Measurements from ENCODE around the gene WDR20.
"Not testable (repeated sequence)": the region's sequence is repeated elsewhere in the genome, so short reads cannot be mapped to it uniquely, and the experiment has no call there.

Gene WDR20, protein sequence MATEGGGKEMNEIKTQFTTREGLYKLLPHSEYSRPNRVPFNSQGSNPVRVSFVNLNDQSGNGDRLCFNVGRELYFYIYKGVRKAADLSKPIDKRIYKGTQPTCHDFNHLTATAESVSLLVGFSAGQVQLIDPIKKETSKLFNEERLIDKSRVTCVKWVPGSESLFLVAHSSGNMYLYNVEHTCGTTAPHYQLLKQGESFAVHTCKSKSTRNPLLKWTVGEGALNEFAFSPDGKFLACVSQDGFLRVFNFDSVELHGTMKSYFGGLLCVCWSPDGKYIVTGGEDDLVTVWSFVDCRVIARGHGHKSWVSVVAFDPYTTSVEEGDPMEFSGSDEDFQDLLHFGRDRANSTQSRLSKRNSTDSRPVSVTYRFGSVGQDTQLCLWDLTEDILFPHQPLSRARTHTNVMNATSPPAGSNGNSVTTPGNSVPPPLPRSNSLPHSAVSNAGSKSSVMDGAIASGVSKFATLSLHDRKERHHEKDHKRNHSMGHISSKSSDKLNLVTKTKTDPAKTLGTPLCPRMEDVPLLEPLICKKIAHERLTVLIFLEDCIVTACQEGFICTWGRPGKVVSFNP

DNA sequence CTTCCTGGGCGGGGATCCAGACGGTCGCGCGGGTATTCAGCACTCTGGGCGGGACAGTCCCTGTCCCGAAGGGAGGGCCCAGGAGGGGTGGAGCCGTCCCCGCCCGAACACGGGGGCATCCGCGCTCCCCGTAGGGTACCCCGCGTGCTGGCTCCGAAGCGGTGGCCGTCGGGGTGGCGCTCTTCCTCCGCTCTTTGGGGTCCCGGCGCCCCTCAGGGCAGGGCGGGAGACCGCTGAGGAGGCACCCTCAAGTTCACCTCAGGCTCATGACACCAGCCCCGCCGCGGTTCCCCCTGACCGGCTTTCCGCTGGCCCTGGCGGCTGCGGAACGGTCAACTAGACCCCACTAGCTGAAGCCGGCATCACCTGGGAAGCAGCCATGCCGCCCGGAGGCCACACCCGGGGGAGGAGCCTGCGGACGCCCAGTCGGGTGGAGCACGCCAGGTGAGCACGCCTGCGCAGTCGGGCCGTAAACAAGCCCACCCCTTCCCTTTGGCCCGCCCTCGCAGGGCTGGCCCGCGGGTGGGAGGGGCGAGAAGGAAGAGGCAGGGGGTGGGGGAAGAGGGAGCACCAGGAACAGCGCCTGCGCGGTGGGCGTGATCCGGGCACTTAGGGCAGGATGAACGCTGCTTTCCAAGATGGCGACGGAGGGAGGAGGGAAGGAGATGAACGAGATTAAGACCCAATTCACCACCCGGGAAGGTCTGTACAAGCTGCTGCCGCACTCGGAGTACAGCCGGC lies at the start of gene WDR20:
TSS of gene WDR20 (plus strand) at position 612 of the 741 bp plus-strand sequence. CDS start at position 639, 27 bp downstream.
- in situ Hi-C loops (cut with MboI; ENCODE audit: low sequenced_read_pairs), result no loop called here

DNA sequence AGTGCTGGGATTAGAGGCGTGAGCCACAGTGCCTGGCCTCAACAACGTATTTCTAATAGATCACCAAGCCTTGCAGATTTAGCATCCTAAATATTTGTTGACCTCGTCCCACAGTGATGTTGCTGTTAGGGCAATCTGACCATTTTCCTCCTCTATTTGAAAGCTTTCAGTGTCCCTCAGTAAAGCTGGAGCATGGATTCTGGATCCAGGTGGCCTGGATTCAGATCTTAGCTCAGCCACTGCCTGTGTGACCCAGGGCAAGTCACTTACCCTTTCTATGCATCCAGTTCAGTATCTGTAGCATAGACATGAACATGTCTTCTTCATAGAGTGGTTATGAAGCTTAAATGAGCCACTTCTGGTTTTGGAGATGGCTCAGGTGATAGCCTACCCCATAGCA lies 49.0 kb upstream of the WDR20 start:
- in situ Hi-C loops (cut with MboI; ENCODE audit: low sequenced_read_pairs), result no loop called here

DNA sequence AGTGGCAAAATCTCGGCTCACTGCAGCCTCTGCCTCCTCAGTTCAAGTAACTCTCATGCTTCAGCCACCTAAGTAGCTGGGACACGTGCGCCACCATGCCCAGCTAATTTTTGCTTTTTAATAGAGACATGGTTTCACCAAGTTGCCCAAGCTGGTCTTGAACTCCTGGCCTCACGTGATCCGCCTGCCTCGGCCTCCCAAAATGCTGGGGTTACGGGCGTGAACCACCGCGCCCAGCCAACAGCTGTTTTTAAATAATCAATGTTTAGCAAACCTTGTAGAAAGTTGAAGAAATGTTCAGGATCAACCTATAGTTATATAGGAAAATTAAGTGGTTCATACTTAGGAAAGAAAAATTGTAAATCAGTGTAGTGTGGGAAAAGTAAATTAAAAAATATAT lies 46.9 kb upstream of the WDR20 start:
- in situ Hi-C loops (cut with MboI; ENCODE audit: low sequenced_read_pairs), result no loop called here

DNA sequence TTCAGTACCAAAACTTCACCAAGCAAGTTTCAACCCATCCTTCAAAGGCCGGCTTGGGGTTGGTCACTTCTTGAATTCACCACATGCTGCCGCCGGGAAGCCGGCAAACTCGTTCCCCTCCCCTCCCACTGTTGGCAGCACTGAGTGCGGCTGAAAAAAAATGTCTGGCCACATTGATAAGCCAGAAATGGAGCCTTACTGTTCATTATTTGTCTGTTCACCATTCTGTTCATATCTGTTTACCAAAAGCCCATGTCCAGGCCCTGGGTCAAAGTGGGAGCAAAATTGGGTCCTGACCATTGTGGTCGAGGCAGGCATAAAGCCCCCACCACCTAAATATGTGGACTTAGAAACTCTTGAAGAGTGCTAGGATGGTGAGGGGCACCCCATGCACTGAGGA lies 45.6 kb upstream of the WDR20 start:
- in situ Hi-C loops (cut with MboI; ENCODE audit: low sequenced_read_pairs), result no loop called here

DNA sequence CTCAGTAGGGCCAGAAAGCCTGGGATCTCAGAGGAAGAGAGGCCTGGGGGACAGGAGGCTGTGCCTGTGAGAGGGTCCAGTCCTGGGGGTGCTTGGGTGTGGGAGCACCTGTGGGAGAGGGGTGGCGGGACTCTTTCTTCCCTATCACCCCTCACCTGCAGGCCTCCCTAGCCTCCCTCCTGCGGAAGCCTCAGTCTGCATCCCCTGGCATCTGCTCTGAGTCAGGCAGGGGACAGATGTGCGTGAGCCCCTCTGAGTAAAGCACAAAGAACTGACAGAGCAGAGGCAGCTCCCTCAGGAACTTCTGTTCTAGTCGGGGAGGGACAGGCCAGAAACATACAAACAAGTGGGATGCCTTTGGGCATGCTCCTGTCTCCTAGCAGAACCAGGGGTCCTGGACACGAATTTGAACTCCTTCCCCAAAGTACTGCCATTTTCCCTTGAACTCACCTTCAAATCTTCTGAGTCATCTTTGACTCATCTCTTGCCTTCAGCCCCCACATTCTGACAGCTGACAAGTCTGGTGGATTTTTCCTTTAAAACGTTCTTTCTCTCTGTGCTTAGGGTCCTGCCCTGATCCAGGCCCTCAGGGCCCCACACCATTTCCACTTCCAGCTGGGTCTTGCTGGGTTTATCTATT lies 44.3 kb upstream of the WDR20 start:
- in situ Hi-C loops (cut with MboI; ENCODE audit: low sequenced_read_pairs), result no loop called here

DNA sequence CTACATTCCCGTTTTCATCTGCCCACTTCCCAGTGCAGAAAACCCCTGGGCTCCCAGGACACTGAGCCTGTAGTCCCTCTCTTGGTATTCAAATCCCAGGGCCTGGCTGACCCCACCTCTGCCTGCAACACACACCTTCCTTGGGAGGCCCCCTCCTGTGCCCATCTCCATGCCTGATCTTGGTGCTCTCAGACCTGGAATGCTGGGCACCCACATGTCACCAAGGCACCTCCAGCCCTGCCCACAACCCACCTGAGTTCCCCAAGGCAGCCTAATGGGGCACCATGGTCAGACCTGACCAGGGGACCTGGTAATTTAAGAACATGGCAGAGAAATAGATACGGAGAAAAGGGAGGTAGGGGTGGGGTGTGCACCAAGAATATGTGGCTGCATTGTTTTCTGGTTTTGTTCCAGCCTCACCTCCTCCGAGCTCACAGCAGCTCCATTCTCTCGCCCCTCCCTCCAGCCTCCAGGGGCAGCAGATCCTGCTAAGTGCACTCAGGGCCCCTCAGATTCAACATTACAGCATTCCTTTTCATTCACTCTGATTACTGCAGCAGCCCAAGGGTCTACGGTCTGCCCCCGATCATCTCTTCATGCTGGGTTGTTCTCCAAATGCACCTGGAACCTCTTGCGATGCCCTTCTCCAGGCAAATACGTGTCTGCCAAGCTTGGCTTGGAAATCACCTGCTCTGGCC lies 43.7 kb upstream of the WDR20 start:
- in situ Hi-C loops (cut with MboI; ENCODE audit: low sequenced_read_pairs), result no loop called here

DNA sequence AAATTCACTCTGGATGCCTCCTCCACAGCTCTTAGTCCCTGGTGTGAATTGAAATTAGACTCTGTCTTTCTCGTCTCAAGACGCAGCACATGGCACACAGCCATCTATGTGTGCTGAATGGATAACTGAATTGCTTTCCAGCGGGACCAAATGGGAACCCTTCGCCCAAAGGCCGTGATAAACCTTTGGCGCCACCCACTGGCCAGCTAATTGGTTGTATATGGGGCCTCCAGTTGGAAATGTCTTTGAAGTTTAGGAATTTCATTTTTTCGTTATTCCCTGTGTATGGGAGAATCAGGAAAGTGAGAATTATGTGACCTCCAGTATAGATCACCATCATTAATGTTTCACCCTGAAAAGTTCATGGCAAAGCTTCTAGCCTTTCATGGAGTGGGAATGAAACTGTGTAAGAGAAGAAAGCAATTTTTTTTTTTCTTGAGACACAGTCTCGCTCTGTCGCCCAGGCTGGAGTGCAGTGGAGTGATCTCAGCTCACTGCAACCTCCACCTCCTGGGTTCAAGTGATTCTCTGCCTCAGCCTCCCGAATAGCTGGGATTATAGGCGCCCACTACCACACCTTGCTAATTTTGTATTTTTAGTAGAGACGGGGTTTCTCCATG lies 43.0 kb upstream of the WDR20 start:
- in situ Hi-C loops (cut with MboI; ENCODE audit: low sequenced_read_pairs), result no loop called here

DNA sequence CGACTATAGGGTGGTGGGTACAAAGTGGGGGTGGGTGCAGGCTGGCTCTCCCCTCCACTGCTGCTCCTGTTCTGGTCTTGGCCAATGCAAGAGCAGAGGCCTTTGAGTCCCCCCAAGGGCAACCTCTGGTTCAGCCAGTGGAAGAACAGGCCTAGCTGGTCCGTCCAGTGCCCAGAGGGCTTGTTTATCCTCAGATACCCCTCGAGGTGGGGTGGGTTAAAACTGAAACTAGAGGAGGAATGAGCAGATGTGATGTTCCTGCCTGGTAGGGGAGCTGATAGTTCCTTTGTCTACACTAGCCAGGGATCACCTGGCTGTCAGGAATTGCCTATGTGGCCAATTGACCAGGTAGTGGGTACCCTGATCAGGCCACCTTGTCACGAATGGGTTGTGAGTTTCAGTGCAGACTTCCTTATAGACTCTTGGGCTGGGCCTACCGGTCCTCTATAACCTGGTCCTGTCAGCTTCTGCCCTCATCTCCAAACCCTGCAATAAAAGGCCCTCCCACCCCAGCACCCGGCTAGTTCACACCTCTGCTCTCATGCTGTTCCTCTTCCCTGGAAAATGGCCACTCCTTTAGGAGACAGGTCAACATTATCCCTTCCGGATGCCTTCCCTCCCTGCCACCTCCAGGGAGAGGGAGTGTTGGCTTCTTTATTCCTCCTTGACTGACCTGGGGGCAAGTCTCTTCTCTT lies 42.1 kb upstream of the WDR20 start:
- in situ Hi-C loops (cut with MboI; ENCODE audit: low sequenced_read_pairs), result no loop called here

DNA sequence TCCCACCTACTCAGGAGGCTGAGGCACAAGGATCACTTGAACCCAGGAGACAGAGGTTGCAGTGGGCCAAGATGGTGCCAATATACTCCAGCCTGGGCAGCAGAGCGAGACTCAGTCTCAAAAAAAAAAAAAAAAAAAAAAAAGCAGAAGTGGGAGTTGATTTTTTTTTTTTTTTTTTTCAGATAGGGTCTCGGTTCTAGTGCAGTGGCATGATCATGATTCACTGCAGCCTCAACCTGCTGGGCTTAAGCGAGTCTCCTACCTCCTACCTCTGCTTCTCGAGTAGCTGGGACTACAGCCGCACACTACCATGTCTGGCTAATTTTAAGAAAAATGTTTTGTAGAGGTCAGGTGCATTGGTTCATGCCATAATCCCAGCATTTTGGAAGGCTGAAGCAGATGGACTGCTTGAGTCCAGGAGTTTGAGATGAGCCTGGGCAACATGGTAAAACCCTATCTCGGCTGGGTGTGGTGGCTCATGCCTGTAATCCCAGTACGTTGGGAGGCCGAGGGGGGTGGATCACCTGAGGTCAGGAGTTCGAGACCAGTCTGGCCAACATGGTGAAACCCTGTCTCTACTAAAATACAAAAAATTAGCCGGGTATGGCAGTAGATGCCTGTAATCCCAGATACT lies 36.5 kb upstream of the WDR20 start:
- in situ Hi-C loops (cut with MboI; ENCODE audit: low sequenced_read_pairs), result no loop called here

DNA sequence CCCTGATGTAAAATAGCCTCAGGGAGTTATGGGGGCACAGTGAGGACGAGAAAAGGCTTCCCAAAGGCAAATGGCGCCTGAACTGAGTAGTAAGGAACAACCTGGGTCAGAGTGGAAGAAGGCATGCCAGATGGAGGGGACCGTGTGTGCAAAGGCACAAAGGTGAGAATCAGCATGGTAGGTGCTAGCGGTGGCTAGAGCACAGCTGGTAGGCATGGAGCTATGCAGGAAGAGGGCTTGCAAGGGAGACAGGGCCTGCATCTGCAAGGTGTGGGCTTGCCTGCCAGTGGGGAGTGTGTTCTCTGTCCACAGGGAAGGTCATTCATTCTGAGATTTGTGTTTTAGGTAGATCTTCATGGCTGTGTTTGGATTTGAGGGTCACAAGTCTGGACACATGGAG lies 34.3 kb upstream of the WDR20 start:
- in situ Hi-C loops (cut with MboI; ENCODE audit: low sequenced_read_pairs), result no loop called here

DNA sequence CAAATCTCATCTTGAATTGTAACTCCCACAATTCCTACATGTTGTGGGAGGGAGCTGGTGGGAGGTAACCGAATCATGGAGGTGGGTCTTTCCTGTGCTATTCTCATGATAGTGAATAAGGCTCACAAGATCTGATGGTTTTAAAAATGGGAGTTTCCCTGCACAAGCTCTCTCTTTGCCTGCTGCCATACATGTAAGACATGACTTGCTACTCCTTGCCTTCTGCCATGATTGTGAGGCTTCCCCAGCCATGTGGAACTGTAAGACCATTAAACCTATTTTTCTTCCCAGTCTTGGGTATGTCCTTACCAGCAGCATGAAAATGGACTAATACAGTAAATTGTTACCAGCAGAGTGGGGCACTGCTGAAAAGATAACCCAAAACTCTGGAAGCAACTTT lies 30.4 kb upstream of the WDR20 start:
- in situ Hi-C loops (cut with MboI; ENCODE audit: low sequenced_read_pairs), result not testable (repeated sequence)

DNA sequence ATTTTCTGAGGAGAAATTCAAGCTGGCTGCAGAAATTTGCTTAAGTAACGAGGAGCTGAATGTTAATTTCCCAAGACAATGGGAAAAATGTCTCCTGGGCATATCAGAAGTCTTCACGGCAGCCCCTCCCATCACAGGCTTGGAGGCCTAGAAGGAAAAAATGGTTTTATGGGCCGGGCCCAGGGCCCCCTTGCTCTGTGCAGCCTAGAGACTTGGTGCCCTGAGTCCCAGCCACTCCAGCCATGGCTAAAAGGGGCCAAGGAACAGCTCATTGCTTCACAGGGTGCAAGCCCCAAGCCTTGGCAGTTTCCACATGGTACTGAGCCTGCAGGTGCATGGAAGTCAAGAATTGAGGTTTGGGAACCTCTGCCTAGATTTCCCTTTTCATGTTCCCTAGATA lies 28.6 kb upstream of the WDR20 start:
- in situ Hi-C loops (cut with MboI; ENCODE audit: low sequenced_read_pairs), result no loop called here

DNA sequence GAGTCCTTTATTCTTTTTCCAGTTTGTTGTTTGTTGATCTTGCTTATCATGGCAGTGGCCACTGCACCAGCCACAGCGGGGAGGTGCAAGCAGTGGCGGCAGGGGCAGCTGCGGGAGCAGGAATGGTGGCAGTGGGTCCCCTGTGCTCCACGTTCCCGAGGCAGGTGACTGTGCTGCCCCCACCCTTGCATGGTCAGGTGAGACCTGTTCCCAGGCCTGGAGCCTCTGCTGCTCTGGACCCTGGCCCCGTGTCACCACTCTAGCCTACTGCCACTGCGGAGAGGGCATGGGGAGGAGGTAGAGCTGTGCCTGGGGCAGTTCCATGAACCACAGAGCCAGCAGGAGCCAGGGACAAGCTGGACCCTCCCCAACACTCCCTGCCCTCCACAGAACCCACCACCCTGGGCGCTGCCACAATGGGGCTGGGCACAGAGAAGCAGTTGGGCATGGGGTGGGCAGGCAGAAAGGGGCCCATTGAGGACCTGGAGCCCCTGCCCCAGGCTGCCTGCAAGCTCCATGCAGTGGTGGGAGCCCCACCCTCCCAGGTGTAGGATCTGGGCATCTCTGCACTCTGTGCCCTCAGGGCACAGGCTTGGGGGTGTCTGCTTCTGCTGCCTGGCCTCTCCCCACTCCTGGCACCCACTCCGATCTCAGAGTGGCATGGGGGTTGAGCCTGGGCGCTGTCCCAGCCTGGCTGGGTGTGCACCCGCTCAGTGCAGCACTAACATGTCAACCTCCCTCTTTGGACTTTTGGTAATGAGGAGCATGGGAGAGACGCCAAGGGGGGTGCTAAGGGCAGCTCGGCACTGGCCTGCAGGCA lies 23.1 kb upstream of the WDR20 start:
- in situ Hi-C loops (cut with MboI; ENCODE audit: low sequenced_read_pairs), result no loop called here

DNA sequence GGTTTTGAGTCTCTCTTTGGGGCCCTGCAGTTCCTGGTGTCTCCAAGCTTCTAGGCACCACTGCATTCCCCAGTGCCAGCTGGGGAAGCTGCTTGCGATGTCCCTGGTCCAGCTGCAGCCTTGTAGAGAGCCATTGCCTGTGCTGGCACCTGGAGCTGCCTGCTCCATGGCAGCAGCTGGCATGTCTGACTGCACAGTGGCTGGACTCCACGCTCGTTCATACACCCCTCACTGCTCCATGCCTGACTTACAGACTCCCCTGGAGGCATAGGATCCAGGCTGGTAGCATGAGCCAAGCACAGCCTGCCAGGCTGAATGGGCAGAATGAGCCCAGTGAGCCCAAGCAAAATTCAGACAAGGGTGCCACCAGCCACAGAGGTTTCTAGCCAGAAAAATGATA lies 21.8 kb upstream of the WDR20 start:
- in situ Hi-C loops (cut with MboI; ENCODE audit: low sequenced_read_pairs), result no loop called here

DNA sequence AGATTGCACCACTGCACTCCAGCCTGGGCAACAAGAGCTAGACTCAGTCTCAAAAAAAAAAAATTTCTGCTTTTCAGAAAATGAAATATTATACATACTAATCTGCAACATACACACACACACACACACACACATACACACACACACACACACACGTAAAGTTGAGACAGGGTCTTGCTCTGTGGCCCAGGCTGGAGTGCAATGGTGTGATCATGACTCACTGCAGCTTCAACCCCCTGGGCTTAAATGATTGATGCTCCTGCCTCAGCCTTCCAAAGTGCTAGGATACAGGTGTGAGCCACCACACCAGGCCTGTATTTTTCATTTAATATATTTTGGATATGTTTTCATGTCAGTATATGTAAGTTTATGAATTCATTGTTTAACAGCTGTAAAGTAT lies 18.8 kb upstream of the WDR20 start:
- in situ Hi-C loops (cut with MboI; ENCODE audit: low sequenced_read_pairs), result no loop called here

DNA sequence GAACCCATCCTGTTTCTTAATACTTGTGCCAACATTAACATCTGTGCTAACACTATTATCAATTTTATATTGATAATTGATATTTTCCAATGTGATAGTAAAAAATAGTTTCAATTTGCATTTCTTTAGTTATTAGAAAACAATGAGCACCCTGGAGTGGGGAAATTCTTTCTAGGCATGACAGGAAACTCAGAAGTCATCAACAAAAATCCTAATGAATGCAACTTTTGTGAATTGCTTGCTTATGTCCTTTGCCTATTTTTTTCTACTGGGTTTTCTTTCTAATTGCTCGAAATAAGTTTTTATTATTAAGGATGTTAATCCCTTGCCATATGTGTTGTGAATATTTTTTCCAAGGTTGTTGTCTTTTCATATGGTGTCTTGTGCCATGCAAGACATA lies 18.1 kb upstream of the WDR20 start:
- in situ Hi-C loops (cut with MboI; ENCODE audit: low sequenced_read_pairs), result no loop called here

DNA sequence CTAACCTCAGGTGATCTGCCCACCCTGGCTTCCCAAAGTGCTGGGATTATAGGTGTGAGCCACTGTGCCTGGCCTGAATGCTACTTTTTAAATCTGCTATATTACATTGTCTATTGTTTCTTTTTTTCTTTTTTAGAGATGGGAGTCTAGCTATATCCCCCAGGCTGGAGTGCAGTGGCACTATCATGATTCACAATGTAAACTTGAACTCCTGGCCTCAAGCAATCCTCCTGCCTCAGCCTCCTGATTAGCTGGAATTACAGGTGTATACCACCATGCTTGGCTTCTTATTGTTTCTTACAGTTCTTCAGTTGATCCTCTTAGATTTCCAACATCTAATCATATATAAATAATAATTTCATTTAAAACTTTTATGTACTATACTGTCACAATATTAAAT lies 15.3 kb upstream of the WDR20 start:
- in situ Hi-C loops (cut with MboI; ENCODE audit: low sequenced_read_pairs), result no loop called here

DNA sequence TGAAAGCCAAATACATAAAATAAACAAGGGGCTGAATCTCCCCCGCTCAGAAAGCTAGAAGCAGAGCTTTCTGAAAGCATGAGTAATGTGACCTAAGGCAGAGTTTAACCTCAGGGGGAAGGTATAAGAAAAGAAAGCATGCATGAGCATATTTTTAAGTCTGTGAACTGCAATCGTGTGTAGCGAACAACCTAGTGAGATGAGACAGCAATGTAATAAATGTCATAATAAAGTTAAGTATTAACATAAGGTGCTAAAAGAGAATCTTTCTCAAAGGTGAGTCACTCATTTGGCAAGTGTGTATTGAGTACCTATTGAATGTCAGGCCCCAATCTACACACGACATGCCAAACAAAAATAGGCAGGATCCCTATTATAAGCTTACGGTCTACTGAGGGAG lies 14.2 kb upstream of the WDR20 start:
- in situ Hi-C loops (cut with MboI; ENCODE audit: low sequenced_read_pairs), result no loop called here
